Stomach (tissue), 4 donors: ENCODE data around the gene FSCN2.

Experiments
- POLR2A ChIP-seq, 4 donors: fragments of 450-650 bp; IDR thresholded peaks; one replicate each; pipeline ENCODE4 v1.6.1; 2016; ENCODE audit warnings: antibody characterized with exemption in 4 of 4, control low read depth in 2 of 4, mild to moderate bottlenecking in 1 of 4, moderate library complexity in 1 of 4
- POLR2AphosphoS5 ChIP-seq, 3 donors: sonication (generic); formaldehyde crosslinking; IDR thresholded peaks; one replicate each; pipeline ENCODE4 v1.6.1; 2016; ENCODE audit warnings: antibody characterized with exemption in 3 of 3
- TF ChIP-seq, protein P1 (sequence below), 7 experiments: fragments of 450-650 bp in 4 of 7; fragments of 200-600 bp in 3 of 7; sonication (generic) in 3 of 7; IDR thresholded peaks; one replicate each; pipeline ENCODE4 v1.5.1; 2016 to 2019; ENCODE audit warnings: antibody characterized with exemption in 7 of 7, control low read depth in 2 of 7, mild to moderate bottlenecking in 1 of 7

DNA sequence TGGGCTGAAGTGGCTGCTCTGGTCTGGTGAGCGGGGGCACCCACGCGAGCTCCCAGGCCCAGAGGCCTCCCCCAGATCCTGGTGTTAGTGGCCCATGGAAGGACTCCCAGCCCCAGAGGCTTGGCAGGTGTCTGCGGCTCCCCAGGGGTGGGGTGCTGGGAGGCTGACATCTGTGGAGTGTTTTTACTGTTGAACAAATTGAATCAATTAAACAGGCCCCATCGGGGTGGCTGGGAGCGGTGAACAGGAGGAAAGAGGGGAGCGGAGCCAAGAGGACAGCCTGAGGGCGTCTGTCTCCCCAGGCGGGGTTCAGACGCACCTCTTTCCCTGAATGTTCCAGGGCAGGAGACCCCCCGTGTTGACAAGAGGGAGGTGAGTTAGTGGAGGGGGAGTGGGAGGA lies 45.5 kb upstream of the FSCN2 start:
- TF ChIP-seq, protein P1, sequence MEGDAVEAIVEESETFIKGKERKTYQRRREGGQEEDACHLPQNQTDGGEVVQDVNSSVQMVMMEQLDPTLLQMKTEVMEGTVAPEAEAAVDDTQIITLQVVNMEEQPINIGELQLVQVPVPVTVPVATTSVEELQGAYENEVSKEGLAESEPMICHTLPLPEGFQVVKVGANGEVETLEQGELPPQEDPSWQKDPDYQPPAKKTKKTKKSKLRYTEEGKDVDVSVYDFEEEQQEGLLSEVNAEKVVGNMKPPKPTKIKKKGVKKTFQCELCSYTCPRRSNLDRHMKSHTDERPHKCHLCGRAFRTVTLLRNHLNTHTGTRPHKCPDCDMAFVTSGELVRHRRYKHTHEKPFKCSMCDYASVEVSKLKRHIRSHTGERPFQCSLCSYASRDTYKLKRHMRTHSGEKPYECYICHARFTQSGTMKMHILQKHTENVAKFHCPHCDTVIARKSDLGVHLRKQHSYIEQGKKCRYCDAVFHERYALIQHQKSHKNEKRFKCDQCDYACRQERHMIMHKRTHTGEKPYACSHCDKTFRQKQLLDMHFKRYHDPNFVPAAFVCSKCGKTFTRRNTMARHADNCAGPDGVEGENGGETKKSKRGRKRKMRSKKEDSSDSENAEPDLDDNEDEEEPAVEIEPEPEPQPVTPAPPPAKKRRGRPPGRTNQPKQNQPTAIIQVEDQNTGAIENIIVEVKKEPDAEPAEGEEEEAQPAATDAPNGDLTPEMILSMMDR (IDR thresholded peaks at IDR 0.05), result no peak
- TF ChIP-seq POLR2AphosphoS5 (IDR thresholded peaks at IDR 0.05) (no peak), POLR2A (IDR thresholded peaks at IDR 0.05) (no peak)
